Psoas muscle (tissue), 8 donors: ENCODE measurements around the gene TRIM17. TPM values are rescaled to one million over a fixed set of nuclear protein-coding genes. Genes with fewer than 3 reads are reported as not detected.

Source experiments
- ATAC-seq, 4 donors: fragments of 200-7000 bp; cut with Tn5 transposase; one replicate each; pipeline ENCODE4 v1.9.1; 2020; ENCODE audit warnings: moderate library complexity in 3 of 4, mild to moderate bottlenecking in 2 of 4
- DNase-seq, 2 donors: peaks; one replicate each; pipeline ENCODE4 v3.0.0-alpha.2; 2020
- H3K27ac ChIP-seq: fragments of 200-600 bp; one replicate; pipeline ENCODE4 v1.8.0; 2022
- H3K27me3 ChIP-seq, 3 donors: fragments of 200-600 bp in 1 of 3; one replicate each; pipeline versions ENCODE4 v1.6.1 to v1.8.0; 2013 to 2022; ENCODE audit warnings: low read length in 2 of 3, mild to moderate bottlenecking in 2 of 3, moderate library complexity in 1 of 3; ENCODE audit not compliant: insufficient read depth in 3 of 3
- H3K36me3 ChIP-seq, 2 donors: fragments of 200-600 bp in 1 of 2; one replicate each; pipeline versions ENCODE4 v1.6.1 to v1.8.0; 2013 to 2022; ENCODE audit warnings: low read depth in 1 of 2, mild to moderate bottlenecking in 1 of 2, moderate library complexity in 1 of 2; ENCODE audit not compliant: insufficient read depth in 1 of 2
- H3K4me1 ChIP-seq: fragments of 200-600 bp; one replicate; pipeline ENCODE4 v1.8.0; 2022
- H3K4me3 ChIP-seq: fragments of 200-600 bp; one replicate; pipeline ENCODE4 v1.8.0; 2022; ENCODE audit warnings: mild to moderate bottlenecking
- H3K9me3 ChIP-seq: fragments of 200-600 bp; one replicate; pipeline ENCODE4 v1.8.0; 2022
- CTCF ChIP-seq: fragments of 200-600 bp; IDR thresholded peaks from one replicate; pipeline ENCODE4 v1.8.0; 2022; ENCODE audit warnings: antibody characterized with exemption
- WGBS, 3 donors: extraction: QIAGEN DNeasy Blood & Tissue Kit; methylation state at CpG; one replicate each; pipeline versions ENCODE4 v1.1.6 to v1.1.7; 2013; 5-methylcytosine and 5-hydroxymethylcytosine counted together
- intact Hi-C, 2 donors: fragments of 100-400 bp; cut with DNase I; formaldehyde crosslinking; loops; one replicate each; pipeline versions ENCODE4 v1.11.0 to v1.14.2; 2022
- long read RNA-seq, 2 donors: library from polyadenylated mRNA; unstranded; transcript quantifications; one replicate each; pipeline ENCODE4 v2.0.0, GENCODE V29; 2021
- polyA plus RNA-seq, 3 donors: library from polyadenylated mRNA; stranded (reverse); fragments of 200-250 nt; gene quantifications; one replicate each; pipeline ENCODE4 v1.2.3, GENCODE V29; 2013
- total RNA-seq, 4 donors: library from RNA; stranded (reverse); fragmentation: NEBNext Ultra II Directional in 2 of 4; extraction: Animal tissue kit (Norgen Biotek cat#: 25700) in 2 of 4; gene quantifications; one replicate each; pipeline versions ENCODE4 v1.2.1 to v1.2.4, GENCODE V29; 2021 to 2023
- donor health status: healthy with polysubstance abuse.
- donor health status: DM: no; HTN: no; CAD: no; lungs with moderate emphysema.
- donor health status: Bipolar disorder and iron deficiency.
- donor health status: healthy.
- donor health status: DM: yes; HTN: yes; CAD: no.
- donor health status: DM: no; HTN: no; CAD: no.
- donor health status: DM: no; HTN: no; CAD: no.
- donor health status: DM: yes; HTN: yes; CAD: no.

Gene TRIM17
- total RNA-seq (not detected), polyA plus RNA-seq (under 1 TPM in 1 of 3 donors, not detected in 2; 0.03 TPM)
- long read RNA-seq, donor 1 = 0 reads
- long read RNA-seq, donor 2 = 0 reads

- no peak for DNase-seq
- WGBS, 3 donors = 1 to 2% (median 1%) methylated on average over 39 to 59 of the region's 59 CpGs
- Histone ChIP-seq H3K9me3 (no peaks in the 10 kb centered on the region), H3K27me3 (peaks cover 0 to 35% (median 13%) of the 10 kb centered on the region in 3 donors), H3K4me1 (peaks cover 5% of the 10 kb centered on the region), H3K27ac (no peak within 1 kb of the TSS), H3K4me3 (peak within 1 kb of the TSS; percentile 55), H3K36me3 (no peaks in the 10 kb centered on the region)
- no peak for TF ChIP-seq CTCF
- ATAC-seq = peak; percentile 33 to 67 (median 49)
- intact Hi-C loops = no loop called here
Measured at GRCh38 chr1:228416217-228416933, at the start of gene TRIM17. Gene TRIM17 (minus strand): TSS chr1:228416861. CDS start chr1:228415072, 1,789 bp downstream.

- Histone ChIP-seq H3K27me3 (peaks cover 7 to 95% (median 35%) of the 10 kb centered on the region in 3 donors), H3K4me3 (no peak overlapping the region), H3K4me1 (peaks cover 17% of the 10 kb centered on the region), H3K9me3 (no peaks in the 10 kb centered on the region), H3K27ac (no peak overlapping the region), H3K36me3 (no peaks in the 10 kb centered on the region)
- WGBS, 3 donors = 51 to 57% (median 54%) methylated on average over 8 of the region's 8 CpGs
- TF ChIP-seq CTCF = no peak
- intact Hi-C loops = no loop called here
- DNase-seq (no peak), ATAC-seq (no peak)
Measured at GRCh38 chr1:228465571-228466146, 49.0 kb upstream of the TRIM17 start.

- Histone ChIP-seq H3K4me3 (no peak overlapping the region), H3K9me3 (no peaks in the 10 kb centered on the region), H3K27ac (no peak overlapping the region), H3K27me3 (peaks cover 7 to 98% (median 33%) of the 10 kb centered on the region in 3 donors), H3K36me3 (no peaks in the 10 kb centered on the region), H3K4me1 (peaks cover 17% of the 10 kb centered on the region)
- no peak for TF ChIP-seq CTCF
- ATAC-seq (no peak), DNase-seq (no peak)
- 20 to 25% (median 25%) methylated on average over 13 of the region's 13 CpGs for WGBS, 3 donors
- intact Hi-C loops = no loop called here
Measured at GRCh38 chr1:228465141-228465540, 48.5 kb upstream of the TRIM17 start.

- TF ChIP-seq CTCF = no peak
- intact Hi-C loops = no loop called here
- 1 to 3% (median 2%) methylated on average over 28 to 33 of the region's 33 CpGs for WGBS, 3 donors
- H3K4me1 ChIP-seq = peaks cover 17% of the 10 kb centered on the region
- ATAC-seq (peak in 3 of 4 donors; percentile 44 to 69 (median 64)), DNase-seq (peak; percentile 64 to 67)
- peaks cover 7 to 98% (median 33%) of the 10 kb centered on the region in 3 donors for H3K27me3 ChIP-seq
- no peaks in the 10 kb centered on the region for H3K36me3 ChIP-seq
- H3K4me3 ChIP-seq = peak overlapping the region; percentile 25
- no peaks in the 10 kb centered on the region for H3K9me3 ChIP-seq
- no peak overlapping the region for H3K27ac ChIP-seq
Measured at GRCh38 chr1:228464487-228464983, 47.9 kb upstream of the TRIM17 start.
